ENCODE data around the gene NKAIN2. TPM values are rescaled to one million over a fixed set of nuclear protein-coding genes. Genes with fewer than 3 reads are reported as not detected.

NKAIN2 gene
- total RNA-seq, 1 experiment from 2014 or later: not detected

GRCh38 chr6:123931928-123932327 lies 128.3 kb downstream of the NKAIN2 start:
- BruUV-seq (replicated peaks): no TSS peak
- Histone ChIP-seq H3K27me3 (ENCODE audit: insufficient read depth, low read length) (no peaks in the 10 kb centered on the region), H3K9ac (ENCODE audit: low read length) (no peak overlapping the region), H3K79me2 (ENCODE audit: insufficient read depth, low read length) (no peaks in the 10 kb centered on the region), H3K27ac (ENCODE audit: low read depth, low read length) (no peak overlapping the region), H4K20me1 (ENCODE audit: insufficient read depth) (no peaks in the 10 kb centered on the region), H3K4me3 (replicated peaks in 1 of 2; ENCODE audit: low read depth in 1 of 2, low read length in 2 of 2) (no peak overlapping the region), H3K36me3 (ENCODE audit: control insufficient read depth in 1 of 2, insufficient read depth in 2 of 2, low read length in 2 of 2) (no peaks in the 10 kb centered on the region), H3K9me2 (ENCODE audit: insufficient read depth) (no peaks in the 10 kb centered on the region), H3K4me2 (ENCODE audit: low read length) (no peak overlapping the region), H3K4me1 (ENCODE audit: control insufficient read depth in 1 of 2, insufficient read depth in 2 of 2, low read length in 2 of 2) (no peaks in the 10 kb centered on the region), H3K9me3 (ENCODE audit: control insufficient read depth in 1 of 2, insufficient read depth in 1 of 2, low read depth in 1 of 2, low read length in 2 of 2) (no peaks in the 10 kb centered on the region), H2AFZ (ENCODE audit: low read depth, low read length, poor library complexity, severe bottlenecking) (no peak overlapping the region)
- ChIA-PET POLR2A (no interaction called here), RAD21 (ENCODE audit: low non-redundant PET in 1 of 2, low total read pairs in 2 of 2, uncharacterized antibody in 2 of 2, unreplicated experiment in 2 of 2) (no interaction called here), CTCF (no interaction called here)
- DNase-seq (ENCODE audit: low read depth, low spot score) (no peak), ATAC-seq (no peak)
- TF ChIP-seq EZH2phosphoT487 (IDR thresholded peaks at IDR 0.05; ENCODE audit: borderline replicate concordance) (no peak), EGR1 (IDR thresholded peaks at IDR 0.05; ENCODE audit: low read depth) (no peak), CEBPB (IDR thresholded peaks at IDR 0.05; ENCODE audit: low read depth) (no peak), POLR2AphosphoS5 (IDR thresholded peaks at IDR 0.05; ENCODE audit: low read depth, low read length) (no peak), CBX3 (IDR thresholded peaks at IDR 0.05; ENCODE audit: low read depth) (no peak), RAD21 (IDR thresholded peaks at IDR 0.05; ENCODE audit: low read depth) (no peak), YY1 (IDR thresholded peaks at IDR 0.05; ENCODE audit: extremely low read depth, insufficient replicate concordance, low read depth, low read length) (no peak), ZNF274 (IDR thresholded peaks at IDR 0.05; ENCODE audit: low read depth, low read length) (no peak), ATF3 (IDR thresholded peaks at IDR 0.05) (no peak)
- TF ChIP-seq, protein P1, sequence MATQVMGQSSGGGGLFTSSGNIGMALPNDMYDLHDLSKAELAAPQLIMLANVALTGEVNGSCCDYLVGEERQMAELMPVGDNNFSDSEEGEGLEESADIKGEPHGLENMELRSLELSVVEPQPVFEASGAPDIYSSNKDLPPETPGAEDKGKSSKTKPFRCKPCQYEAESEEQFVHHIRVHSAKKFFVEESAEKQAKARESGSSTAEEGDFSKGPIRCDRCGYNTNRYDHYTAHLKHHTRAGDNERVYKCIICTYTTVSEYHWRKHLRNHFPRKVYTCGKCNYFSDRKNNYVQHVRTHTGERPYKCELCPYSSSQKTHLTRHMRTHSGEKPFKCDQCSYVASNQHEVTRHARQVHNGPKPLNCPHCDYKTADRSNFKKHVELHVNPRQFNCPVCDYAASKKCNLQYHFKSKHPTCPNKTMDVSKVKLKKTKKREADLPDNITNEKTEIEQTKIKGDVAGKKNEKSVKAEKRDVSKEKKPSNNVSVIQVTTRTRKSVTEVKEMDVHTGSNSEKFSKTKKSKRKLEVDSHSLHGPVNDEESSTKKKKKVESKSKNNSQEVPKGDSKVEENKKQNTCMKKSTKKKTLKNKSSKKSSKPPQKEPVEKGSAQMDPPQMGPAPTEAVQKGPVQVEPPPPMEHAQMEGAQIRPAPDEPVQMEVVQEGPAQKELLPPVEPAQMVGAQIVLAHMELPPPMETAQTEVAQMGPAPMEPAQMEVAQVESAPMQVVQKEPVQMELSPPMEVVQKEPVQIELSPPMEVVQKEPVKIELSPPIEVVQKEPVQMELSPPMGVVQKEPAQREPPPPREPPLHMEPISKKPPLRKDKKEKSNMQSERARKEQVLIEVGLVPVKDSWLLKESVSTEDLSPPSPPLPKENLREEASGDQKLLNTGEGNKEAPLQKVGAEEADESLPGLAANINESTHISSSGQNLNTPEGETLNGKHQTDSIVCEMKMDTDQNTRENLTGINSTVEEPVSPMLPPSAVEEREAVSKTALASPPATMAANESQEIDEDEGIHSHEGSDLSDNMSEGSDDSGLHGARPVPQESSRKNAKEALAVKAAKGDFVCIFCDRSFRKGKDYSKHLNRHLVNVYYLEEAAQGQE (IDR thresholded peaks at IDR 0.05; ENCODE audit: low read depth): no peak
- intact Hi-C loops (cut with micrococcal nuclease): no loop called here
